Measurements from ENCODE around the gene GLRX3. TPM values are rescaled to one million over a fixed set of nuclear protein-coding genes. Genes with fewer than 3 reads are reported as not detected.
A peak's percentile ranks its signal among the peaks of the same experiment; 100 is the strongest.
"Not testable (repeated sequence)": the region's sequence is repeated elsewhere in the genome, so short reads cannot be mapped to it uniquely, and the experiment has no call there.

The GLRX3 gene
- total and polyA plus RNA-seq, 4 donors: 37.6 to 71.1 (median 57.5) TPM

DNA sequence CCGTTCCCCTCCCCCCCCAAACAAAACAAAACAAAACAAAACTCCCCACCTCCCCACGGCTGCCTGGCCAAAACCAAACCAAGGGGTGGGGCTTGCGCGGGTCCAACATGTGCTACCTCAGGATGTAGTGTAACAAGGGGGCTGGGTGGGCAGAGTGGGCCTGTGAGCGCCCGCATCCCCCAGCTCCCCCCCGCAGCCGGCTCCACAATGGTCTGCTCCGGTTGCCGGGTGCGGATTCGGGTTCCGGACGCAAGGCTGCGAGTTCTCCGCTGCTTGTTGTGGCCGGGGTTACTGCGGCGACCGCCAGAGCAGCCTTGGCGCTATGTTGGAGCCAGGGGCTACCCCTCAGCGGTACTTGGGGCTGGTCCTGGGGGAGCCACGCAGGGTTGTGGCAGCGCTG, 30.5 kb upstream of the GLRX3 start:
- H3K9ac ChIP-seq (ENCODE audit: insufficient read depth in 1 of 2, low read length in 2 of 2): no peak overlapping the region
- 83 to 89% methylated on average over 24 of the region's 24 CpGs for WGBS, 2 donors
- H3K27me3 ChIP-seq (ENCODE audit: control insufficient read depth in 3 of 3, insufficient read depth in 3 of 3, low read length in 2 of 3): no peaks in the 10 kb centered on the region
- TF ChIP-seq, protein P1, sequence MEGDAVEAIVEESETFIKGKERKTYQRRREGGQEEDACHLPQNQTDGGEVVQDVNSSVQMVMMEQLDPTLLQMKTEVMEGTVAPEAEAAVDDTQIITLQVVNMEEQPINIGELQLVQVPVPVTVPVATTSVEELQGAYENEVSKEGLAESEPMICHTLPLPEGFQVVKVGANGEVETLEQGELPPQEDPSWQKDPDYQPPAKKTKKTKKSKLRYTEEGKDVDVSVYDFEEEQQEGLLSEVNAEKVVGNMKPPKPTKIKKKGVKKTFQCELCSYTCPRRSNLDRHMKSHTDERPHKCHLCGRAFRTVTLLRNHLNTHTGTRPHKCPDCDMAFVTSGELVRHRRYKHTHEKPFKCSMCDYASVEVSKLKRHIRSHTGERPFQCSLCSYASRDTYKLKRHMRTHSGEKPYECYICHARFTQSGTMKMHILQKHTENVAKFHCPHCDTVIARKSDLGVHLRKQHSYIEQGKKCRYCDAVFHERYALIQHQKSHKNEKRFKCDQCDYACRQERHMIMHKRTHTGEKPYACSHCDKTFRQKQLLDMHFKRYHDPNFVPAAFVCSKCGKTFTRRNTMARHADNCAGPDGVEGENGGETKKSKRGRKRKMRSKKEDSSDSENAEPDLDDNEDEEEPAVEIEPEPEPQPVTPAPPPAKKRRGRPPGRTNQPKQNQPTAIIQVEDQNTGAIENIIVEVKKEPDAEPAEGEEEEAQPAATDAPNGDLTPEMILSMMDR (IDR thresholded peaks at IDR 0.05; ENCODE audit: control extremely low read depth, extremely low read depth): no peak
- no peaks in the 10 kb centered on the region for H3K9me3 ChIP-seq (ENCODE audit: control insufficient read depth in 4 of 4, insufficient read depth in 3 of 4, low read length in 3 of 4)
- H3K27ac ChIP-seq (ENCODE audit: low read depth in 1 of 2, low read length in 1 of 2): no peak overlapping the region
- no peak overlapping the region for H3K4me3 ChIP-seq
- DNase-seq (peak in 2 of 3 donors; percentile 16), ATAC-seq (ENCODE audit: insufficient read depth, low FRiP score) (no peak)
- peaks cover 0 to 2% (median 0%) of the 10 kb centered on the region in 4 donors for H3K36me3 ChIP-seq (ENCODE audit: control insufficient read depth in 4 of 4, insufficient read depth in 4 of 4, low read length in 4 of 4)
- H3K4me1 ChIP-seq (ENCODE audit: control insufficient read depth in 5 of 5, insufficient read depth in 5 of 5, low read length in 5 of 5): peaks cover 2 to 12% (median 5%) of the 10 kb centered on the region in 5 donors

DNA sequence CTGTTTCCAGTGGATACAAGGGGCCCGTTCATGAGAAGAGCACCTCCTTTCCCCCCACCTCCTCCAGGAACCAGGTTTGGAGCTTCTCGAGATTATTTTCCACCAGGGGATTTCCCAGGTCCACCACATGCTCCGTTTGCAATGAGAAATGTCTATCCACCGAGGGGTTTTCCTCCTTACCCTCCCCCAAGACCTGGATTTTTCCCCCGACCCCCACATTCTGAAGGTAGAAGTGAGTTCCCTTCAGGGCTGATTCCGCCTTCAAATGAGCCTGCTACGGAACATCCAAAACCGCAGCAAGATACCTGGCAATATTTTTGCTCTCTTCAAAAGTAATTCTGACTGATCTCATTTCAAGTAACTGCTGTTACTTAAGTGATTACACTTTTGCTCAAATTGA, 28.0 kb upstream of the GLRX3 start:
- not testable (repeated sequence) for ATAC-seq (ENCODE audit: insufficient read depth, low FRiP score)

DNA sequence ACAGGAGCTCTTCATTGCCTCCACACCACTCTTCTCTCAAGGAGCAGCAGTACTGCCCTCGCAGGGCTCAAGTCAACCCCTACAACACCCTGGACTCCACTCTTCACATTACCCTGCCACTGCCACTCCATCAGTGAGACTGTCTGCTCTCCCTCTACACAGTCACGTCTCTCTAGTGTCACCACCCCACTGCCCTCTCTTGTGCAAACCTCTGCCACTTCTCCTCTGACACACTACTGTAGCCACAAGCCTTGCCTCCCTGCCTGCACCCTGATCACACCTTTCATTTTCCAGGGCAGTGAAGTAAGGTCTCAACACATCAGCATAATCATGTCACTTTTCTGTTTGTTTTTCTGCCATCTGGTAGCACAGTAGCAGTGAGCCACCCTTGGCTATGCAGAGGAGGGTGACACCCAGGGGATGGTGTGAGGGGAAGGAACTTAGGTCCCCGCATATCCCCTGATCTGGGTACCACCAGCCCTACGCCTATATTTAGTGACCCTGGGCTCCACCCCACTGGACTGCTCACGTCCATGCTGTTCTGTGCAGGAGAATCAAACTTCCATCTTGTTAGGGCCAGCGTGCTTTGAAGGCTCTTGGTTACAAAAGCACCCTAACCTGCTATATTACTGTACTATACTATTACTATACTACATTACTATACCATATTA, 27.1 kb upstream of the GLRX3 start:
- Histone ChIP-seq H3K27ac (ENCODE audit: low read depth in 1 of 2, low read length in 1 of 2) (no peak overlapping the region), H3K36me3 (ENCODE audit: control insufficient read depth in 4 of 4, insufficient read depth in 4 of 4, low read length in 4 of 4) (peaks cover 0 to 2% (median 0%) of the 10 kb centered on the region in 4 donors), H3K9ac (ENCODE audit: insufficient read depth in 1 of 2, low read length in 2 of 2) (peak overlapping the region in 1 of 2 donors; percentile 52), H3K4me1 (ENCODE audit: control insufficient read depth in 5 of 5, insufficient read depth in 5 of 5, low read length in 5 of 5) (peaks cover 2 to 16% (median 8%) of the 10 kb centered on the region in 5 donors), H3K9me3 (ENCODE audit: control insufficient read depth in 4 of 4, insufficient read depth in 3 of 4, low read length in 3 of 4) (no peaks in the 10 kb centered on the region), H3K4me3 (no peak overlapping the region), H3K27me3 (ENCODE audit: control insufficient read depth in 3 of 3, insufficient read depth in 3 of 3, low read length in 2 of 3) (no peaks in the 10 kb centered on the region)
- TF ChIP-seq, protein P1 (IDR thresholded peaks at IDR 0.05; ENCODE audit: control extremely low read depth, extremely low read depth): no peak
- DNase-seq (no peak), ATAC-seq (ENCODE audit: insufficient read depth, low FRiP score) (no peak)
- WGBS, 2 donors: 55 to 60% methylated on average over 6 of the region's 6 CpGs

More for the DNA sequence above, 28.0 kb upstream of the GLRX3 start:
- H3K9me3 ChIP-seq (ENCODE audit: control insufficient read depth in 4 of 4, insufficient read depth in 3 of 4, low read length in 3 of 4); H3K36me3 ChIP-seq (ENCODE audit: control insufficient read depth in 4 of 4, insufficient read depth in 4 of 4, low read length in 4 of 4); H3K4me3 ChIP-seq; H3K9ac ChIP-seq (ENCODE audit: insufficient read depth in 1 of 2, low read length in 2 of 2); H3K27me3 ChIP-seq (ENCODE audit: control insufficient read depth in 3 of 3, insufficient read depth in 3 of 3, low read length in 2 of 3); DNase-seq; H3K27ac ChIP-seq (ENCODE audit: low read depth in 1 of 2, low read length in 1 of 2): not testable (repeated sequence)
- H3K4me1 ChIP-seq (ENCODE audit: control insufficient read depth in 5 of 5, insufficient read depth in 5 of 5, low read length in 5 of 5): peaks cover 2 to 16% (median 8%) of the 10 kb centered on the region in 5 donors
- 78 to 80% methylated on average over 8 of the region's 8 CpGs for WGBS, 2 donors

DNA sequence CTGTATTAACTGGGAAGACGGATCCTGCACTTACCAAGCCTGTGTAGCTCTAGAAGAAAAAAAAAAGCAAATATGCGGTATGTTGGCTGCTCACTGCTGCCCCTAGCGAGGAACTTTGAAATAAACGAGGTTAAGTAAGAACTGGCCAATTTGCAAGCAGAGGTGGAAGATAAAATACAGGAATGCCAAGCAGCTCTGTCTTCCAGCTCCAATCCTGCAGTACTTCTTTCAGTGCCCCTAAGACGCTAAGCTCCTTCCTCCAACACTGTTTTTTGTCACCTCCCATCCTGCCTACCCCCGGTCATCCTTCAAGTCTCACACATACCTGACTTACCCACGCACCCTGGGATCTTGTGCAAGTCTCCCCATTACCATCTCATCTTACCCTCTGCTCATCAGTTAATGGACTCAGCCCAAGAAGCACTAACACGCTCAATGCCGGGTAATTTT, 26.4 kb upstream of the GLRX3 start:
- DNase-seq (peak; percentile 90 to 96 (median 96)), ATAC-seq (ENCODE audit: insufficient read depth, low FRiP score) (peak; percentile 29)
- Histone ChIP-seq H3K9me3 (ENCODE audit: control insufficient read depth in 4 of 4, insufficient read depth in 3 of 4, low read length in 3 of 4) (no peaks in the 10 kb centered on the region), H3K27ac (ENCODE audit: low read depth in 1 of 2, low read length in 1 of 2) (peak overlapping the region; percentile 88 to 98), H3K36me3 (ENCODE audit: control insufficient read depth in 4 of 4, insufficient read depth in 4 of 4, low read length in 4 of 4) (peaks cover 0 to 2% (median 0%) of the 10 kb centered on the region in 4 donors), H3K9ac (ENCODE audit: insufficient read depth in 1 of 2, low read length in 2 of 2) (peak overlapping the region in 1 of 2 donors; percentile 52), H3K4me3 (peak overlapping the region; percentile 66), H3K4me1 (ENCODE audit: control insufficient read depth in 5 of 5, insufficient read depth in 5 of 5, low read length in 5 of 5) (peaks cover 2 to 16% (median 8%) of the 10 kb centered on the region in 5 donors), H3K27me3 (ENCODE audit: control insufficient read depth in 3 of 3, insufficient read depth in 3 of 3, low read length in 2 of 3) (no peaks in the 10 kb centered on the region)
- TF ChIP-seq, protein P1 (IDR thresholded peaks at IDR 0.05; ENCODE audit: control extremely low read depth, extremely low read depth): peak; percentile 68
- 0% methylated on average over 9 of the region's 9 CpGs for WGBS, 2 donors

Data from lung (tissue), 12 donors.